HT-29 (cell line): ENCODE data around the gene MSGN1. TPM values are rescaled to one million over a fixed set of nuclear protein-coding genes. Genes with fewer than 3 reads are reported as not detected.
"Not testable (repeated sequence)": the region's sequence is repeated elsewhere in the genome, so short reads cannot be mapped to it uniquely, and the experiment has no call there.

ENCODE experiments used
- DNase-seq: peaks from one replicate; pipeline ENCODE4 v3.0.0-alpha.2; 2015; ENCODE audit warnings: low spot score
- total RNA-seq: library from RNA; depleted of rRNA; stranded (reverse); fragments of >200 nt; shearing (Covaris generic); gene quantifications from 2 replicates; pipeline ENCODE4 v1.2.3, GENCODE V29; 2014

Gene MSGN1
- total RNA-seq, 1 experiment from 2014 or later = not detected

DNA sequence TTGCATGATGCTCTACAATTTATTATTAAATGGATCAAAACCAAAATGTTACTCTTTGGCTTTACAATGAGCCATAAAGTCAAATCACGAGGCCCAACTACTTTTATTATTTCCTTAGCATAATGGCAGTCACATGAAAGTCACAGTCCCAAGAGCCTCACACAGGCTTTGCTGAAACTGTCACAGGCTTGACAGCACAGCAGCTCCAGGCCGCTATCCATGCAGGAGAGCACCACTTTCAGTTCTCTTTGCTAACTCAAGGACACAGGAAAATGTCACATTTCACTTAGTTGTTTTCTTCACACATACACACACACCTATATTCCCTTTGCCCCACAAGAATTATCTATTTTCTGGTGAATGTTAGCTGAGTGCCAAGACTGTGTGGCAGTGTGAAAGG is 11.1 kb upstream of the MSGN1 start:
- no peak for DNase-seq

DNA sequence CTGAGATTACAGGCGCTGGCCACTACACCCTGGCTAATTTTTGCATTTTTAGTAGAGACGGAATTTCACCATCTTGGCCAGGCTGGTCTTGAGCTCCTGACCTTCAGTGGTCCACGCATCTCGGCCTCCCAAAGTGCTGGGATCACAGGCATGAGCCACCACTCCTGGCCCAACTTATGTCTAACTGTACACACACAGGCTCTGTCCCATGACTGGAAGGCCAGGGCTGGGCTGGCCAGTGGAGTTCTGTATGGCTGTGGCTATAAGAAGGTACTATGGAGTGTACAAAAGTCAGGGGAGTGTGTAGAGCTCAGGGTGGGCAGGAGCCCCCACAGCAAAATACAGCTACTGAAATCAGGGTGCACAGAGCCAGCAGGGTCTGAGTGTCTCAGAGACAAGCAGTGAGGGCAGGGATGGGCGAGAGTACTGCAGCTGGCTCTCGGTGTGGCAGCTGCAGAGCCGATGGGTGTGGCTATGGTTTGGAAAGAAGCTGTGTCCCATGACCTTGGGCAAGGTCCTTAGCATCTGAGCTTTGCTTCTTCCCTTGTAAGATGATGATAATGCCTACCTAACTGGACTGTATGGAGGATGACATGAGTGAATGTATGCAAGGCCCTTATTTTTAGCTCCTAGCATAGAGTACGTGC is 10.4 kb upstream of the MSGN1 start:
- DNase-seq = no peak

DNA sequence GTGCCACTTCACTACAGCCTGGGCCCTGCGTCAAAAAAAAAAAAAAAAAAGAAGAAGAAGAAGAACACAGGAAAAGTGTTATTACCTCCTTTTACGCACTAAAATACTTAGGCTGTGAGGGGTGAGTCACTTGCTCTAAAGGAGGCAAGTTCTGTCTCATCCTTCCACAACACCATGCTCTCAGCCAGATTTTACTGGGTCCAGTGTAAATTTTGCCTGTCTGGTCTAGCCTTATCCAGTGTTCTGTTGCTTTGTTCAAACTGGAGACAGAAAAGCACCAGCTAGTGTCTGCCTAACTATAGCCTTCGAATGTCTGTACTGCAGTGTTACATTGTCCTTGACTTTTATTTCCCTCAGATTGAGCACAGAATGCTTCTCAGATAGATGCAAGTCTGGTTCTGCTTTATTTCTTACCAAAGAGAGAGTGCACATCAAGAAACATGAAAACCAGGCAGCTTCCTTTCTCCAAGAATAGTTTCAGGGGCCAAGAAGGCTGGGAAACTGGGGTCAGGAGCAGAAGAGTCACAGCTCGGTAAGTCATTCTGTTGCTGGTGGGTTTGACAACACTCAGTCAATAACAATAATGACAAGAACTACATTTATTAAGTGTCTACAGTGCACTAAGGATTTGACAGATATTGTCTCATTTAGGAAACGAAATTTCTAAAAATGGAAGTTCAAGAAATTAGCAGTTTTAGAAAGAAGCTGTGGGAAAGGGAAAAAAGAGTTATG is 3.1 kb upstream of the MSGN1 start:
- no peak for DNase-seq

DNA sequence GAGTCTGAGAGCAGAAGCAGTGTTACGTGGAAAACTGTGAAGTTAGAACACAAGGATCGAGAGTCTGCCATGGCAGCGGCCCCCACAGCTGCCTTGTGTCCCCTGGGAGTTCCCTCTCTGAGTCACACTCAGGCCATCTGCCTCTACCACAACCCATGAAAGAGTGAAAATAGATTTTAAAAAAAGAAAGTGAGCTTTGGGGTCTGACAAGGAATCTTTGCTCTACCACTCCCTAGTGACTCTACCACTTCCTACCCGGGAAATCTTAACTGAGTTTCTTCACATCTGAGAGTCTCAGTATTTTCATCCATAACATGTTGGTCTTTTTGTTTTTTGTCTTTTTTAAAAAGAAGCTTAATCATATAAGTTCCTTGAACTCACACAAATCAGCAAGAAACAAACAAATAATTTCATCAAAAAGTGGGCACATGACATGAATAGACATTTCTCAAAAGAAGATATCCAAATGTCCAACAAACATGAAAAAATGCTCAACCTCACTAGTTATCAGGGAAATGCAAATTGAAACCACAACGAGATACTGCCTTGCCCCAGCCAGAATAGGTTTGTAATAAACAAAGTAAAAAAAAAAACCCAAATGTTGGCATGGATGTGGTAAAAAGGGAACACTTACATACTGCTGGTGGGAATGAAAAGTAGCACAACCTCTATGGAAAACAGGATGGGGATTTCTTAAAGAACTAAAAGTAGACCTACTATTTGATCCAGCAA is 2.4 kb upstream of the MSGN1 start:
- no peak for DNase-seq

DNA sequence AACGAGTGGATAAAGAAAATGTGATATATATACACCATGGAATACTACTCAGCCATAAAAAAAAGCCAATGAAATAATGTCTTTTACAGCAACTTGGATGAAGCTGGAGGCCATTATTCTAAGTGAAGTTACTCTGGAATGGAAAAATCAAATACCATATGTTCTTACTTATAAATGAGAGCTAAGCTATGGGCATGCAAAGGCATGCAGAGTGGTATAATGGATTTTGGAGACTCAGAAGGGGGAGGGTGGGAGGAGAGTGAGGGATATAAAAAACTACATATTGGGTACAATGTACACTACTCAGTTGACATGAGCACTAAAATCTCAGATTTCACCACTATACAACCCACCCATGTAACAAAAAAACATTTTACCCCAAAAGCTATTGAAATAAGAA is 1.7 kb upstream of the MSGN1 start:
- DNase-seq = no peak

DNA sequence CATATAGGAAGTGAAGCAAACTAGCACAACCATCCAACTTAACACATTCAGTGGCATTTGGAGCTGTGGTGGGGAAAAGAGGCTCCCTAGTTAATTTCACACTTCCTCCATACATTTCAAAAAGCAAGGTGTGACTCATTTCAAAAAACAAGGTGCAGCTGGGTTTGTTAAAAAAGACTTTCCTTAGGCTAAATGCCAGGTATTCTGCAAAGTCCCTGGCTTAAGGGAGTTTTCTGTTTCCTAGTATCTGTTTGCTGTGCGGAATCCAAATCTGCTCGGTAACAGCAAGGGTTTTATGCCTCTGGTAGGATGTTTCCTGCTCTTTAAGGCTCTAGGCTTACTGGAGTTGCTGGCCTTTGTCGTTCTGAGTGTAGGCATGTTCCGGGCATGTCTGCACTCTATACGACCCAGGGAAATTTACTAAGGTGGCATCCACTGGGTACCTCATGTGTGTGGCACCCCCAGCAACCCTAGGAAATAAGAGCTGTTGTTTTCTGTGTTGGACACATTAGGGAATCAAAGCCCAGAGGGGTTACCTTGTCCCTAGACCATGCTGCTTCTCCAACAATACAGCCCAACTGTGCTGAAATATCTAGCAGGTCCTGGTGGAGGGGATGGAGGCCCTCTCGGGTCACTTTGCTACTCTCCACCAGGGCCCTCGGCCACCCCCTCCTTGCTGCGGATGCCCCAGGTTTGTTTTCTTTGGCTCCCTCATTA is 634 bp upstream of the MSGN1 start:
- DNase-seq = no peak

DNA sequence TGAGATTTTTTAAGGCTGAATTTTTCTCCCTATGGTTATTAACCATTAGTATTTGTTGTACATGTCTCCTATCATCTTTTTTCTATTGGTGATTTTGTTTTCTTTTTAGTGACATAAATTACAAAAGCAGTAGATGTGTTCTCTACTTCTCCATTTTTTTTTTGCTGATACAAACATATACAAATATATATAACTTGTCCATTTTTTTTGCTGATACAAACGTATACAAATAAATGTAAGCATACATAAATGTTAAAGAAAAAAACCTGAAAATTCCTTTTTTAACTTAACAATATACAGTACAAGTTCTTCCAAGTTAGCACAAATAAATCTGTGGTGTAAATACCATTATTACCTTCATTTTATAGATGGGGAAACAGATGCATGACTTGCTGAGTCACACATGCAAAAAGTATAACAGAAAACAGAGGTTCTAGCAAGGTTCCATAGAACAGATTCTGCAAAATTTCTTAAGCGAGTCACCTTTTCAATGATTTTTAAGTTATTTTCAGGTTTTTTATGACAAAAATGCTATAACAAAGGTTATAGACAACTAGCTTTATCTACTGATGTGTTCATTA is 2.1 kb downstream of the MSGN1 start:
- no peak for DNase-seq

DNA sequence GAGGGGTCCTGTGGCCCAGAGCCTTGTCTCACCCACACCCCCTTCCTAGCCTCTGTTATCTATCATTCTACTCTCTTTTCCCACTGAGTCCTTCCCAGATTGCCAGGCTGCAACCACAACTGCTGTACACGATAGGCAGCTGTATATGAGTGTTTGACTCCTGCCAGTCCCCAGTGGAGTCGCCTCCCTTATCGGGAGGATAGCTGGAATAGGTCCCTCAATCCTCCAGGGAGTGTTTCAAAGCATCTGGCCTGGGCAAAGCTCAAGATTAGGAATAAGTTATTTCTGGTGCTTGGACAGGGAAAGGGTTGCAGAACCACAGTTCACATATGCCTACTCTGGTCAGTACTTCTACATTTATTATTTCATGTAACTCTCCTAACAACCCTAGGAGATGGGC is 4.8 kb downstream of the MSGN1 start:
- DNase-seq = no peak

DNA sequence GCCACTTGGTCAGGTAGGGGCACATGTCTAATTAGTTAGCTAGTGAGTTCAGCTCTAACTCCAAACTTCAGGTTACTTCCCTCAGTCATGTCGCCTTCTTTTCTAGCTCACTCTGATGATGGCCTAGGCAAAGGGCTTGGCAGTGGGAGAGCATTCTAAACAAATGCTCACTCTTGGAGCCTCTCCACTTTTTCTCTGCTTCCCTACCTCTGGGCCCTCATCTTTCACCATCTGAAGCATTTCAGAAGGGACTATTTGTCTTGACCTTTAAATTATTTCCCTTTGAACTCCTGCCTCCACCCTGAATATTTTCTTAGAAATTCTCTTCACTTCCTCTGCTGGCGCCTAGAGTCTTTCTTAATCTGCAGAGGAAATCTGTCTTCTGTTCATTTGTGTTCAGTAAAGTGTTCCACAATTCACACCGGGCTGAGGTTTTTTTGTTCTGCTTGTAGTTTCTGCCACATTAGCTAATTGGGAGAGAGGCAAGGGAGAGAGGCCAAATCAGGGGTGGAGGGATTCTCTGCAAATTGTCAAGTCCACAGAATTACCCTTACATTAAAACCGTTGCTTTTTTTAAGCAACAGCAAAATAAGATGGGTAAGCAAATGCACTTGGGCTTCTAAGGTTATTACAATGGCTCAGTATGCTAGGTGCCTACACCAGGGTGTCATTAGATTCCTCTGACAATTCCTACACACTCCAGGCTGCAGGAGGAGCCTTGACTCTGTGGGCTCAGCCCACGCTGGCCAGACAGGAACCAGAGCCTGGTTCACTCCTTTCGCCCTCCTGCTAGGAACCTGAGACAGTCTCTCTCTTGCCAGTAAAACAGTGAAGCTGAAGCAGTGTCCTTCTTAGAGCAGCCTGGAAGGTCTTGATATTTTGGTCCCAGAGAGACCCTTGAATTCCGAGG is 5.5 kb downstream of the MSGN1 start:
- no peak for DNase-seq

DNA sequence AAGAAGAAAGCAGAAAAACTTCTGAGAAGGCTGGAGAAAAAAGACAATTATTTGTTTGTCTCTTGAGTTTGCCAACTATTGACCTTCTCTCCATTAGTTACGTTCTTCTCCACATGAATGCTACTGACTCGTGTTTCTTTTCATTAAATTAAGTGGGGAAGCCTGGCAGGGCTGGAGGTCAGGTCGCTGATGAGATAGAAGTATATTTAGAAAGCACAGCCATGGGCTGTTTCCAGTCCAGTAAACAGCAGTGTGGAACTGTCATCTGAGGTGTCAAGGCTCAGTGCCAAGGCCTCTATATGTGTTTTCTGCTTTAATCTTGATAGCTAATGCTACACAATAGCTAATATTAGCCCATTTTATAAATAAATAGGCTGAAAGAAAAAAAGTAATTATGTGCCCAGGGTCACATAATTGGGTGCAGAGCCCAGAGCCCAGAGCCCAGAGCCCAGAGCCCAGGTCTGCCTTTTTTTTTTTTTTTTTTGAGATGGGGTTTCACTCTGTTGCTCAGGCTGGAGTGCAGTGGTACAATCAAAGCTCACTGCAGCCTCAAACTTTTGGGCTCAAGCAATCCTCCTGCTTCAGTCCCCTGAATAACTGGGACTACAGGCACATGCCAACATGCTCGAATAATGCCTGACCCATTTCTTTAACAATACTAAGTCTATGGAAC is 6.3 kb downstream of the MSGN1 start:
- no peak for DNase-seq

DNA sequence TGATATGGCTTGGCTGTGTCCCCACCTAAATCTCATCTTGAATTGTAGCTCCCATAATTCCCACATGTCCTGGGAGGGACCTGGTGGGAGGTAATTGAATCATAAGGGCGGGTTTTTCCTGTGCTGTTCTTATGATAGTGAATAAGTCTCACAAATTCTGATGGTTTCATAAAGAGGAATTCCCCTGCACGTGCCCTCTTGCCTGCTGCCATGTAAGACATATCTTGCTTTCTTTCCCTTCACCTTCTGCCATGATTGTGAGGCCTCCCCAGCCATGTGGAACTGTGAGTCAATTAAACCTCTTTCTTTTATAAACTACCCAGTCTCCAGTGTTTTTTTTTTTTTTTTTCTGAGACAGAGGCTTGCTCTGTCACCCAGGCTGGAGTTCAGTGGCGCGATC is 7.4 kb downstream of the MSGN1 start:
- not testable (repeated sequence) for DNase-seq

DNA sequence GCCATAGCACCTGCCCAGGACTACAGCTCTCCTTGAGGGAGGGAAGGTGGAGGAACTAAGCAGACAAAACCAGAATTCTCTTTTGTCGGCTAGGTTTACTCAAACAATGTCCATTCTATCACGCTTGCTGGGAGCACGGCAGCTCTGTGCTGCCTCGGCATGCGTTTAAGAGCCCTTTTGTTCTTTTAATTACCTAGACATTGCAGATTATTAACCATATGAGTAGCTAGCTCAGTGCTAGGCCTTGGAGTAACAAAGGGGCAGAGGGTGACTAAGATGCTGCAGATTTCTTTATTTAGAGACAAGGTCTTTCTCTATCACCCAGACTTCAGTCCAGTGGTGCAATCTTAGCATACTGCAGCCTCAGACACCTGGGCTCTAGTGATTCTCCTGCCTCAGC is 11.1 kb downstream of the MSGN1 start:
- DNase-seq = no peak

DNA sequence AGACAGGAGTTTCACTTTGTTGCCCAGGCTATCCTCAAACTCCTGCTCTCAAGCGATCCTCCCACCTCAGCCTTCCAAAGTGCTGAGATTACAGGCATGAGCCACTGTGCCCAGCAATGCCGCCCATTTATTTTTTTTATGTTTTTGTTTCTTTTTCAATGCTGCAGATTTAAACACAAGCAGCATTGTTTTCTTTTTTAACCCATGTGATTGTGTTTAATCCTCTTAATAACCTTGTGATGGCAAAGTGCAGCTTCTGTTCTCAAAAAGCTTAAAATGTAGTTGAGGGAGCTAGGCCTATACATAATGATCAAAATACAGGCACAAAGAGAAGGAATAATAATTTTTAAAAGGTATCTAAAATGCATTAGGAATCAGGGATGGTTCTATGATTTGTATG is 11.5 kb downstream of the MSGN1 start:
- no peak for DNase-seq

DNA sequence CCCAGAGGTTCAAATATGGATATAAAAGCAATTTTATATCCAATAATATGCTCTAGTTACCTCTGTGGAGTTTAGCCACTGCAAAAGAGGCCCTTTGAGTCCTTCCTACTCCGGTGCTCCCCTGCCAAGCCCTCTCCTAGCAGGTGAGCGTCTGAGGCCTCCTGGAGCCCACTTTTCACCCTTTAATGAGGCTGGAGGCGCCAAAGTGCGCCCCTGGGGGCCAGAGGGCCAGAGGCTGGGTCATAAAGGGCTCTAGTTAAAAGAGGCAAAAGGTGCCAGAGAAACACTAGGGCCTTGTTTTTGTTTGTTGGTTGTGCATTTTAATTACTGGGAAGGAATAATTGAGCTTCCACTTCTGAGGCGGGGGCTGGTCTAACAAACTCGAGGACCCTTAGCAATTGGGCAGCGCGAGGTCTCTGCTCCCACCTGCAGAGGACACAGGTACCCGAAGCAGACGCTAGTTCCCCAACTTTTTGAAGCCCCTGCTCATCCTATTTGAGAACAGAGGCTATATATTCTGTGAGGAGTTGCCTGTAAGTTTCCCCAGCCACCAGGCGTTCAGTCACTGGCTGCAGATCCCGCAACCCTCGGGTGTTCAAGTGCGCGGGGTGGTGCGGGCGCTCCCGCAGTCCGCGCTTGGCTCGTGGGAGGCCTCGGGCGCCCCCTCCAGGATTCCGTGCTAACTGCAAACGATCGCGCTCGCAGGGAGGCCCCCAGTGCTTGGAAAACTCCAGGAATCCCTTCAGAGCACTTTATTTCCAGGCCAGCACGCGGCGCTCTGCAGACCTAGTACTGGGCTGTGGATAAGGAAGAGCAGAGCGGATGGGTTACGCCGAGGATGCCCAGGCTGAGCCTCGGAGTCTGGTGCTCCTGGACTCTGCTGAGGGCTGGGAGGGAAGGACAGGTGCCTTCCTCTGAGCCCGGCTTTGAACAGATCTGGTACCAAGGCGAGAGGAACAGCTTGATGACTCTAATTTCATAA is 14.1 kb downstream of the MSGN1 start:
- DNase-seq = peak; percentile 76

DNA sequence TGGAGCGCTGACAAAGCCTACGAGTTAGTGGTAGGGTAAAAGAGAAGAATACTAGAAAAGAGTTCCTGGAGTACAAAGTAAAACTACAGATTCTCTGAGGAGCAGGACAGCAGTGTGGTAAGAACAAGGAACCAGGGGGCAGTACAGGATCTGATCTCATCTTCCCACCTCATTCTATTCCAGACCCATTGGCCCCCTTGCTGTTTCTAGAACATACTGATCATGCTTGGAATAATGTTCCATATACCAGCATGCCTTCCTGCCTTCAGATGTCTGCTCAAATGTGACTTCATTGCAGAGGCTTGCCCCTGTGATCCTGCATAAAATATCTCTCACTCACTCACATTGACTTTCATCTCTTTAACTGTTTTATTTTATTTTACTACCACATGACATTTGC is 19.3 kb downstream of the MSGN1 start:
- no peak for DNase-seq

DNA sequence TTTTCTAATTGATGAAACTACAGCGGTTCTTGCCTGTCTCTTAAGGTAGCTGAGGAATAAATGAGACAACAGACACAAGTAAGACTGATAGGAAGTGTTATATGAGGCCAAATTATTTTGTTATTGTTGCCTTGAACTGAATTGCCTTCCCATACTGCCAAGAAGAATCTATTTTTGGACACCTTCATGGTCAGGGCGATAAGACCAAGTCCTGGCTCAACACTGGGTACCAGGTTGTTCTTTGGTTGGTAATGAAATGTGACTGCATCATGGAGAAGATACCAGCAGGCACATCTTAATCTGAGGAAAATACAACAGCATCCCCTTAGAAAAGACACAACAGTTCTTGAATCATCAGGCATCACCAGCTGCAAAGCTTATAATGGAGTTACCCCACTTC is 23.7 kb downstream of the MSGN1 start:
- no peak for DNase-seq

DNA sequence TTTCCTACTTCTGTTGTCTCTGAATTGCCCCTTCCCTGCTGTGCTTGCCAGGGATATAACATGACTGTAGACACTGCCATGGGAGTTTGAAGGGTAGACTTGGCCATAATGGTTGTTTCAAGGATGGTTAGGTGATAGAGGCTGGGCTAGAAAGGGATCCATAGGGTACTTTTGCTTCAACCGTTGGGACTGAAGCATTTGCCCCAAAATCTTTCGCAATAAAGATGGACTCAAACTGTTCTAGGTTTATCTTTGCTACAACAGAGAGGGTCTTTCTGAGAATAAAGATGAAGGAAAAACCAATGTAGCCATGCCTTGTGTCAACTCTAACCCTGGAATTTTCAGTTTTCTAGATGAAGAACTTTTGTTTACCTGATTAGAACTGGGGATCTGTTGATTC is 27.2 kb downstream of the MSGN1 start:
- no peak for DNase-seq

DNA sequence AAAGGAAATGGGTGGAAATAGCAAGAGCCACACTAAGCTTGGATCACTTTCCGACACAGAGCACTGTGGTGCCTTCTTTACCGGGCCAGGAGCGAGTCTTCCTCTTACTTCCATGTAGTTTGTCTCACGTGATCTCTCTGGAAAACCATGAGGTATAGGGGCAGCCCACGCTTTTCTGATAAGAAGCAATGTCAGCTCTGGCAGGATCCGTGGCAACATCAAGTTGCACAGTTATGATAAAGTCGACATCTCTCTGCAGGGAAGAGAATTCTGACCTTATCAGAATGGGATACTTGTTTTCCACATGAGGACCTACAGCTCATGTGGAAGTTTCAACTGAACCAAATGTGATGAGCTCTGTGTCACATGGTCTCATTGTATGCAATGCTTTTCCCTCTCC is 29.5 kb downstream of the MSGN1 start:
- no peak for DNase-seq

DNA sequence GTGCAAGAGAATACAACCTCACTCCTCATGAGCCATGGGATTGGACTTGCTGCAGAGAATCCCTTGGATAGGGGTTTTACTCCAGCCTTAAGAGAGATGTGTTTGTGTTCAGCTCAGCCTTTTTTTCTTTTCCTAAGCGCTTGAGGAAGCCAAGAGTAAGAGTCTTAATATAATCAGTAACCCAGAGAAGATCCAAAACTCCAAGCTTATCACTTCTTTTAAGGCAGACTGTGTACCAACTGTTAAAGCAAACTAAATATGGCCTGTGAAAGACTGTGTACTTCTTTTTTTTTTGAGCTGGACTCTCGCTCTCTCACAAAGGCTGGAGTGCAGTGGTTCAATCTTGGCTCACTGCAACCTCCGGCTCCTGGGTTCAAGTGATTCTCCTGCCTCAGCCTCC is 30.4 kb downstream of the MSGN1 start:
- no peak for DNase-seq
